ENCODE data around the gene ZPR1.

DNA sequence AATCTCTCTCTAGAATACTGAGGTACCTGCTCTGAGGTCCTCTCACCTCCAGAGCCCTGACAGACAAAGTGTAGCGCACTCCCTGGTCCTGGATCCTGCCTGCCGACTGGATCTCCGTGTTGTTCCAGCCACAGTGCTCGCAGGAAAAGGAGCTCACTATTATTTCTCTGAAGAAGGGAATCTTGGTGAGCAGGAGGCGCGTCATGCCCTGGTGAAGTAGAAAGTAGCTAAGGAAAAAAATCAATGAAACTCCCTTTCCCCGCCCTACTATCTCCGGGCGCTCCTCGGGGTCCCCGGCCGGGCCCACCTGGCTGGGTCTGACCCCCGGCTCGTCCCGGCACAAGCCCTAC, 412 bp downstream of the ZPR1 start:
- TF ChIP-seq POLR2A (IDR thresholded peaks at IDR 0.05) = no peak
- TF ChIP-seq, protein P1, sequence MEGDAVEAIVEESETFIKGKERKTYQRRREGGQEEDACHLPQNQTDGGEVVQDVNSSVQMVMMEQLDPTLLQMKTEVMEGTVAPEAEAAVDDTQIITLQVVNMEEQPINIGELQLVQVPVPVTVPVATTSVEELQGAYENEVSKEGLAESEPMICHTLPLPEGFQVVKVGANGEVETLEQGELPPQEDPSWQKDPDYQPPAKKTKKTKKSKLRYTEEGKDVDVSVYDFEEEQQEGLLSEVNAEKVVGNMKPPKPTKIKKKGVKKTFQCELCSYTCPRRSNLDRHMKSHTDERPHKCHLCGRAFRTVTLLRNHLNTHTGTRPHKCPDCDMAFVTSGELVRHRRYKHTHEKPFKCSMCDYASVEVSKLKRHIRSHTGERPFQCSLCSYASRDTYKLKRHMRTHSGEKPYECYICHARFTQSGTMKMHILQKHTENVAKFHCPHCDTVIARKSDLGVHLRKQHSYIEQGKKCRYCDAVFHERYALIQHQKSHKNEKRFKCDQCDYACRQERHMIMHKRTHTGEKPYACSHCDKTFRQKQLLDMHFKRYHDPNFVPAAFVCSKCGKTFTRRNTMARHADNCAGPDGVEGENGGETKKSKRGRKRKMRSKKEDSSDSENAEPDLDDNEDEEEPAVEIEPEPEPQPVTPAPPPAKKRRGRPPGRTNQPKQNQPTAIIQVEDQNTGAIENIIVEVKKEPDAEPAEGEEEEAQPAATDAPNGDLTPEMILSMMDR (IDR thresholded peaks at IDR 0.05) = no peak
